GM23248 (cell line): Measurements from ENCODE around the gene SAMD15.

Source experiments
- EZH2 ChIP-seq: fragments of 200-600 bp; sonication (generic); IDR thresholded peaks from 2 replicates; pipeline ENCODE4 v1.6.1; 2018; ENCODE audit warnings: antibody characterized with exemption, mild to moderate bottlenecking; ENCODE audit not compliant: insufficient read depth, poor library complexity, severe bottlenecking
- EZH2phosphoT487 ChIP-seq: fragments of 200-600 bp; sonication (generic); IDR thresholded peaks from 2 replicates; pipeline ENCODE4 v1.6.1; 2018; ENCODE audit warnings: antibody characterized with exemption, moderate library complexity, mild to moderate bottlenecking, low read depth; ENCODE audit not compliant: insufficient read depth

- TF ChIP-seq EZH2 (no peak), EZH2phosphoT487 (no peak)
These were observed 34.3 kb upstream of the SAMD15 start for GRCh38 chr14:77342726-77343397.
